ENCODE measurements around the gene PRPF38A.

Gene PRPF38A

DNA sequence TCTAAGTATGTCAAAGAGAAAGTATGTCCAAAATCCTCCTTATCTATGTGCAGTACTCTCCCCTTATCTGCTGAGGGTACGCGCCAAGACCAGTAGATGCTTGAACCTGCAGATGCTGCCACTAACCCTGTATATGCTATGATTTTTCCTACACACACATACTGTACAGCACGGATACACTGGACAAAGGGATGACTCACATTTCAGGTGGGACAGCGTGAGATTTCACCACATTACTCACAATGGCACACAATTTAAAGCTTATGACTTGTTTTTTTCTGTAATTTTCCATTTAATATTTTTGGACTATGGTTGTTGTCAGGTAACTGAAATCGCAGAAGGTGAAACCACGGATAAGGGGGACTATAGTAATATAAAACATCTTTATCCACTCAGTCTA is 4.3 kb upstream of the PRPF38A start:
- in situ Hi-C loops (cut with HindIII; ENCODE audit: low sequenced_read_pairs): no loop called here
- TF ChIP-seq, protein P1, sequence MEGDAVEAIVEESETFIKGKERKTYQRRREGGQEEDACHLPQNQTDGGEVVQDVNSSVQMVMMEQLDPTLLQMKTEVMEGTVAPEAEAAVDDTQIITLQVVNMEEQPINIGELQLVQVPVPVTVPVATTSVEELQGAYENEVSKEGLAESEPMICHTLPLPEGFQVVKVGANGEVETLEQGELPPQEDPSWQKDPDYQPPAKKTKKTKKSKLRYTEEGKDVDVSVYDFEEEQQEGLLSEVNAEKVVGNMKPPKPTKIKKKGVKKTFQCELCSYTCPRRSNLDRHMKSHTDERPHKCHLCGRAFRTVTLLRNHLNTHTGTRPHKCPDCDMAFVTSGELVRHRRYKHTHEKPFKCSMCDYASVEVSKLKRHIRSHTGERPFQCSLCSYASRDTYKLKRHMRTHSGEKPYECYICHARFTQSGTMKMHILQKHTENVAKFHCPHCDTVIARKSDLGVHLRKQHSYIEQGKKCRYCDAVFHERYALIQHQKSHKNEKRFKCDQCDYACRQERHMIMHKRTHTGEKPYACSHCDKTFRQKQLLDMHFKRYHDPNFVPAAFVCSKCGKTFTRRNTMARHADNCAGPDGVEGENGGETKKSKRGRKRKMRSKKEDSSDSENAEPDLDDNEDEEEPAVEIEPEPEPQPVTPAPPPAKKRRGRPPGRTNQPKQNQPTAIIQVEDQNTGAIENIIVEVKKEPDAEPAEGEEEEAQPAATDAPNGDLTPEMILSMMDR (IDR thresholded peaks at IDR 0.05; ENCODE audit: low read depth, low read length, missing control alignments): no peak
- no peak for DNase-seq (ENCODE audit: low read depth)
- no peak overlapping the region for H3K4me3 ChIP-seq (ENCODE audit: low read depth, low read length)

DNA sequence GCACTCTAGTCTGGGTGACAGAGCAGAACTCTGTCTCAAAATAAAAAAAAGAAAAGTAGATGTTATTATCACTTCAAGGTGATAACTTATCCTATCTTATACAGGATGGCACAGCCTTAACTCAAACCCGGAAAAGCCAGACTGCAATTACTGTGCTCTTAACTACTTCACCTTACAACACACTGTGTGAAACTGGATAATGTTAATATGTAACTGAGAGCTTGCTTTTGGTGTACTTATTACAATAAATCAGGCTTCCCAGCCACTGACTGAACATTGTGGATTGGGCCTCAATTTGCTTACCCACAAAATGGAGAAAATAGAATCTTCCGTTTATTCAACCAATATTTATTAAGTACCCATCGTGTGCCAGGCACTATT is 1.6 kb upstream of the PRPF38A start:
- DNase-seq (ENCODE audit: low read depth): no peak
- in situ Hi-C loops (cut with HindIII; ENCODE audit: low sequenced_read_pairs): no loop called here
- H3K4me3 ChIP-seq (ENCODE audit: low read depth, low read length): no peak overlapping the region
- TF ChIP-seq, protein P1 (IDR thresholded peaks at IDR 0.05; ENCODE audit: low read depth, low read length, missing control alignments): no peak

DNA sequence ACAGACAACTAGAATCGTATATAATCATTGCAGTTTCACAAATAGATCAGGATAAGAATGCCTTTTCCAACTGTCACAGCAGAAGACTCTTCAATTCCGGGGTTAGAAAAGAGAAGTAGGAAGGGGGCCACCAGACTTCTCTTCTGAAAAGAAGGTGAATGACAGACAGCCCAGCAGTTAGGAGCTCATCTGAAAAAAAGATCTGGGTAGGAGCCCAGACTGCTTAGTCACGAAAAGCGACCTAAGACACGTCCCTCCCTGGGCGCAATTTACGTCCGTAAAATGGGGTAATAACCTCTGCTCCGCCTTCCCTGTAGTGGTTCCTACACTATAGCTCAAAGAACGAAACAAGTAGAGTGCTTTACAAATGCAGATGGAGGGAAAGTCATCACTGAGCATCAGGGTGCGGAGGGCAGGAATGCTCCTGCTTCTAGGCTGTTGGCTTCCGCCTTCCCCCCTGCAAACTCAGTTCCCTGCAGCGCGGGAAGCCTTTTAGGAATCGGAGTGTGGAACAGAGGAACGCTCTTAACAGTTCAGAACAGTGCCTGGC is 761 bp upstream of the PRPF38A start:
- DNase-seq (ENCODE audit: low read depth): peak; percentile 33
- in situ Hi-C loops (cut with HindIII; ENCODE audit: low sequenced_read_pairs): no loop called here
- peak overlapping the region; percentile 89 for H3K4me3 ChIP-seq (ENCODE audit: low read depth, low read length)
- TF ChIP-seq, protein P1 (IDR thresholded peaks at IDR 0.05; ENCODE audit: low read depth, low read length, missing control alignments): no peak

DNA sequence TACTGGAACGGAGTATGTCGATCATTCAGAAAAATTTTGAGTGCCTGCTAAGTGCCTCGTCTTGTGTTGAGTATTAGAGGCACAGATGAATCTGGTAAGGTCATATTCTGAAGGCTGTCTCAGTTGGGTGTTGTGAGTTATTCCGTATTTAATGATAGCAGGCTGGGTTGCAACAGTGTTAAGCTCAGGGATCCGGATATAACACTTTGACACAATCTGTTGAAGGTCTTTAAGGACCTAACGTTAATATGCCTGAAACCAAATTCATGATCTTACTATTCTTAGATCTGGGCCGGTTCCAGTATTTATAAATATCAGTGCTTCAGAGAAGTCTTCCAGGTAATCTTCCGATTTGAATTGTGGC is 555 bp downstream of the PRPF38A start:
- H3K4me3 ChIP-seq (ENCODE audit: low read depth, low read length): peak overlapping the region; percentile 89
- TF ChIP-seq, protein P1 (IDR thresholded peaks at IDR 0.05; ENCODE audit: low read depth, low read length, missing control alignments): no peak
- DNase-seq (ENCODE audit: low read depth): no peak
- in situ Hi-C loops (cut with HindIII; ENCODE audit: low sequenced_read_pairs): no loop called here

DNA sequence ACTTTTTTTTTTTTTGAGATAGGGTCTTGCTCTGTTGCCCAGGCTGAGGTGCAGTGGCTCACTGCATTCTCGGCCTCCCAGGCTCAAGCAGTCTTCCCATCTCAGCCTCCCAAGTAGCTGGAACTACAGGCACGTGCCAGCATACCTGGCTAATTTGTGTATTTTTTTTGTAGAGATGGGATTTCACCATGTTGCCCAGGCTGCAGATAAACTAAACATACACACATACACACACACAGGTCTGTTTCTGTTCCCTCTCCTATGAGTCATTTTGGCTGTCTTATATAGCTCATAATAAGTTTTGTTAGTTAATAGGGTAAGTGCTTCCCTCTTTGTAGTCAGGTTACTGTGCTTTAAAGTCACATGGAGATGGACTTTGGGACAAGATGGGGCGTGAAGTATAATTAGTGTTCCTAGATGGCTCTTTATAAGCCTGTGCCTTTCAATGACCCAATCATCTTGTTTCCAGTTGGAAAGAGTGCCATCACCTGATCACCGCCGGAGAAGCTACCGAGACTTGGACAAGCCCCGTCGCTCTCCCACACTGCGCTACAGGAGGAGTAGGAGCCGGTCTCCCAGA is 9.1 kb downstream of the PRPF38A start:
- TF ChIP-seq, protein P1 (IDR thresholded peaks at IDR 0.05; ENCODE audit: low read depth, low read length, missing control alignments): no peak
- in situ Hi-C loops (cut with HindIII; ENCODE audit: low sequenced_read_pairs): no loop called here
- no peak overlapping the region for H3K4me3 ChIP-seq (ENCODE audit: low read depth, low read length)
- DNase-seq (ENCODE audit: low read depth): no peak

DNA sequence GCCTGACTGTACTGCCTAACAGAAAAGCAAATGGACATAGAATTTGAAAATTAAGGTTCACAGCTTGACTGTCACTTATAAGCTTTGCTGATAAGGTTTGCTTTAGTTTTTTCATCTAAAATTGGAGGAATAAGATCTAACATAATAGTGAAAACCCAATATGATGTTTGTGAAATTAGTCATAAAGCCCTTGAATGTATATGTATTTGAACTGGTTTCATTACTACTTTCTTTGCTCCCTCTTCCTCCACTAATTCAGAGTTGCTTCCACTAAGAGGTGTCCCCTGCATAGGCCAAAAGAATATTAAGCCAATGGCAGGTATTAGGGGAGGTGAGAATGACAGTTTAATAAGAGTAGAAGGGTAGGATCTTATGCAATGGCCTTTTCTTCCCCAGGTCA is 10.5 kb downstream of the PRPF38A start:
- no peak for DNase-seq (ENCODE audit: low read depth)
- no peak overlapping the region for H3K4me3 ChIP-seq (ENCODE audit: low read depth, low read length)
- TF ChIP-seq, protein P1 (IDR thresholded peaks at IDR 0.05; ENCODE audit: low read depth, low read length, missing control alignments): no peak
- in situ Hi-C loops (cut with HindIII; ENCODE audit: low sequenced_read_pairs): no loop called here

Measured in astrocyte of the cerebellum (primary cell).